ENCODE measurements around the gene HIVEP2.

Gene HIVEP2

DNA sequence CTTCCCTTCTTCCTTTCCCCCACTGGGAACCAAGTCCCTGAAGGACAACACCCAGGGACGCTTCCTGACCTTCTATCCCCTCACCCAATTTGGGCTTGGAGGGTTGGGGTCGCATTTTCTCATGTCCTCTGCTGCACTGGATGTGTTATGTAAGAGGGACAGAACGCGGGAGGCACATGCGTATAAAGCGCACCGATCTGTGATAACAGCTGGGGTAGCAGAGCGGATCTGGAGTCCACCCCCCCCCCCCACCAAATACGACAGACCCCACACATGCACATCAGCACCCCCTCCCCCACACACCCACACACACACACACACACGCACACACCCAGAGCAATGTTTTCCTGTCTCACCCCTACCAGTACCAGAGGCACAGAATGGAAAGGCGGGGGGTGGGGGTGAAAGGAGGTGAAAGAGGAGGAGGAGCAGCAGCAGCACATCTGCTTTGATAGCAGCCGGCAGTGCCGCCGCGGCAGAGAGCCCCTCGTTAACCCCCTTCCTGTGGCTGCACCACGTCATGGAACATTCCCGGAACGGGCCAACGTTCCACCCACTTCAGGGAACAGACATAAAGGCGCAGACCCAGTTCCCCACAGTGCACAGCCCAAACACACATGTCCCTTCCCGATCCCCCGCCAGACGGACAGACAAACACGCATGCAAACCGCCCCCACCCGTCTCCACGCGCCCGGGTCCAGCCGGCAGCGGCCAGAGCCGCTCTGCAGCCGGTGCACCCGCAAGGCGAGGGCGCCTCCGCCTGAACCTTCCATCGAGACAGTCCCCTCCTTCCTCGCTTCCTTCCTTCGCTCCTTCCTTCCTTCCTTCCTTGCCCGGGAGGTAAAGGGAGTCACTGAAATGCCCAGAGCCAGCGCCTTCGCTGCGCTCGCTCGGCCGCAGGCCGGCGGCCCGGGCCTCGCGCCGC lies 590 bp downstream of the HIVEP2 start:
- Histone ChIP-seq H3K4me1 (ENCODE audit: insufficient read depth, low read length) (peaks cover 18% of the 10 kb centered on the region), H3K27me3 (ENCODE audit: control insufficient read depth in 1 of 2, insufficient read depth in 2 of 2, low read length in 2 of 2) (no peaks in the 10 kb centered on the region), H3K27ac (ENCODE audit: low read depth, low read length) (peak overlapping the region; percentile 100), H3K4me3 (ENCODE audit: low read depth in 1 of 2, low read length in 2 of 2) (peak overlapping the region; percentile 77 to 95), H3K36me3 (ENCODE audit: insufficient read depth, low read length) (no peaks in the 10 kb centered on the region), H3K9ac (ENCODE audit: low read length) (peak overlapping the region; percentile 51), H3K9me3 (ENCODE audit: low read length) (no peaks in the 10 kb centered on the region)

DNA sequence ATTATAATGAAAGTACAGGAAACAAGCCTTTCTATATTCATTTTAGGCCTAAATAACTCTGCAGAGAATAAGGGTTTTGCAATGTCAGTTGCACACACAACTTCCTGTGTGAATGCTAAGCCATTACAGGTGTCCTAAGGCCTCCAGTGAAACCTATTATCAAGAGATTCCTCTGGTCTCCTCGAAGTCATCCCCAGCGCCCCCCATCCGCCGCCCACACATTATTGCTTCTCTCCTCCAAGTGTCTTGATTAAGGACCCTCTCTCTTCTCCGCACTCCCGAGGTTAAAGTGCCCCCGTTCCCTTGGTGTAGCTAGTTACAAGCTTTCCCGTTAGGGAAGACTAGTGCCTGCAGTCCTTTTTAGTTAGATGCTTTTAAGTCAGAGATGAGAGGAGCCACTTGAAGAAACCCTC lies 1.3 kb downstream of the HIVEP2 start:
- H3K4me3 ChIP-seq (ENCODE audit: low read depth in 1 of 2, low read length in 2 of 2) = peak overlapping the region; percentile 77 to 95
- no peaks in the 10 kb centered on the region for H3K9me3 ChIP-seq (ENCODE audit: low read length)
- peaks cover 18% of the 10 kb centered on the region for H3K4me1 ChIP-seq (ENCODE audit: insufficient read depth, low read length)
- peak overlapping the region; percentile 100 for H3K27ac ChIP-seq (ENCODE audit: low read depth, low read length)
- no peaks in the 10 kb centered on the region for H3K36me3 ChIP-seq (ENCODE audit: insufficient read depth, low read length)
- H3K27me3 ChIP-seq (ENCODE audit: control insufficient read depth in 1 of 2, insufficient read depth in 2 of 2, low read length in 2 of 2) = no peaks in the 10 kb centered on the region
- peak overlapping the region; percentile 51 for H3K9ac ChIP-seq (ENCODE audit: low read length)

DNA sequence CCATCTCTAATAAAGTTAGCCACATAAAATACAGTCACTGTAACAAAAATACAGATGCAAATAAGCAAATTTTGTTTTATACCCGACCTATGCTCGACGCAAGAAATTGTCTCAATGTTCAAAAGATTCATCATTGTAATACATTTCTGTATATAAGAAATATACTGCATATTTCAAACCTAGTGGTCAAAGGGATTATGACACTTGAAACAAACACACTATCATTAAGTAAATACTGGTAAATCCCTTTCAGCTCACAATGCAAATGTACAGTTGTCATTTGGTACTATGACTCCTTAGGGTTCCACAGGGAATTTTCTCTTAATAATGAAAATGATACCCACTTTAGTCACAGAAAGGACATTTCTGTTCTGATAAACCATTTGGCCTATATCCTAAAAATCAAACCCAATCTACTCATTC lies 2.2 kb downstream of the HIVEP2 start:
- H3K4me1 ChIP-seq (ENCODE audit: insufficient read depth, low read length) = peaks cover 18% of the 10 kb centered on the region
- no peaks in the 10 kb centered on the region for H3K36me3 ChIP-seq (ENCODE audit: insufficient read depth, low read length)
- H3K9me3 ChIP-seq (ENCODE audit: low read length) = no peaks in the 10 kb centered on the region
- H3K4me3 ChIP-seq (ENCODE audit: low read depth in 1 of 2, low read length in 2 of 2) = no peak overlapping the region
- H3K27me3 ChIP-seq (ENCODE audit: control insufficient read depth in 1 of 2, insufficient read depth in 2 of 2, low read length in 2 of 2) = no peaks in the 10 kb centered on the region
- no peak overlapping the region for H3K9ac ChIP-seq (ENCODE audit: low read length)
- H3K27ac ChIP-seq (ENCODE audit: low read depth, low read length) = no peak overlapping the region

- no peaks in the 10 kb centered on the region for H3K27me3 ChIP-seq (ENCODE audit: control insufficient read depth in 1 of 2, insufficient read depth in 2 of 2, low read length in 2 of 2)
- H3K4me1 ChIP-seq (ENCODE audit: insufficient read depth, low read length) = peaks cover 18% of the 10 kb centered on the region
- no peak overlapping the region for H3K27ac ChIP-seq (ENCODE audit: low read depth, low read length)
- H3K4me3 ChIP-seq (ENCODE audit: low read depth in 1 of 2, low read length in 2 of 2) = no peak overlapping the region
- H3K9me3 ChIP-seq (ENCODE audit: low read length) = no peaks in the 10 kb centered on the region
- H3K9ac ChIP-seq (ENCODE audit: low read length) = no peak overlapping the region
- no peaks in the 10 kb centered on the region for H3K36me3 ChIP-seq (ENCODE audit: insufficient read depth, low read length)
Measured at GRCh38 chr6:142942238-142942637, 2.7 kb downstream of the HIVEP2 start.

- Histone ChIP-seq H3K9ac (ENCODE audit: low read length) (no peak overlapping the region), H3K9me3 (ENCODE audit: low read length) (no peaks in the 10 kb centered on the region), H3K27me3 (ENCODE audit: control insufficient read depth in 1 of 2, insufficient read depth in 2 of 2, low read length in 2 of 2) (no peaks in the 10 kb centered on the region), H3K27ac (ENCODE audit: low read depth, low read length) (no peak overlapping the region), H3K4me1 (ENCODE audit: insufficient read depth, low read length) (peaks cover 18% of the 10 kb centered on the region), H3K36me3 (ENCODE audit: insufficient read depth, low read length) (no peaks in the 10 kb centered on the region), H3K4me3 (ENCODE audit: low read depth in 1 of 2, low read length in 2 of 2) (no peak overlapping the region)
Measured at GRCh38 chr6:142941018-142941417, 4.0 kb downstream of the HIVEP2 start.

DNA sequence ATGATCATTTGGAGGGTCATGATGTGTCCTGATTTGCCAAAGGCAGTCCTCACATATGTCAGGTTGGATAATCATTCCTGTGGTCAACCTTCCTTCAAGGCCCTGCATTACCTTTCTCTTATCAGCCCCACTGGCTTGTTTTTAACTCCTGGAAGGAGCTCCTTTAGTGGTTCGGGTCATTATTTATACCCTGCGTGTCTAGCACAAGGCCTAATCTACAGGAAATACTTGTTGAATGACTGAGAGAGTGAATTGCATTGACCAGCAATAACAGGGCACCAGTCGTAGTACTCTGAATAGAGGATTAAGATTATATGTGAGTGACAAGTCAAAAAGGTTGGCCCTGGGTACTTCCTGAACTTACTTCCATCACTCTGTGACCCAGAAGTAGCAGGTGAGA lies 4.5 kb downstream of the HIVEP2 start:
- H3K27me3 ChIP-seq (ENCODE audit: control insufficient read depth in 1 of 2, insufficient read depth in 2 of 2, low read length in 2 of 2) = no peaks in the 10 kb centered on the region
- no peaks in the 10 kb centered on the region for H3K9me3 ChIP-seq (ENCODE audit: low read length)
- H3K4me3 ChIP-seq (ENCODE audit: low read depth in 1 of 2, low read length in 2 of 2) = no peak overlapping the region
- no peak overlapping the region for H3K27ac ChIP-seq (ENCODE audit: low read depth, low read length)
- no peak overlapping the region for H3K9ac ChIP-seq (ENCODE audit: low read length)
- no peaks in the 10 kb centered on the region for H3K36me3 ChIP-seq (ENCODE audit: insufficient read depth, low read length)
- peaks cover 18% of the 10 kb centered on the region for H3K4me1 ChIP-seq (ENCODE audit: insufficient read depth, low read length)

DNA sequence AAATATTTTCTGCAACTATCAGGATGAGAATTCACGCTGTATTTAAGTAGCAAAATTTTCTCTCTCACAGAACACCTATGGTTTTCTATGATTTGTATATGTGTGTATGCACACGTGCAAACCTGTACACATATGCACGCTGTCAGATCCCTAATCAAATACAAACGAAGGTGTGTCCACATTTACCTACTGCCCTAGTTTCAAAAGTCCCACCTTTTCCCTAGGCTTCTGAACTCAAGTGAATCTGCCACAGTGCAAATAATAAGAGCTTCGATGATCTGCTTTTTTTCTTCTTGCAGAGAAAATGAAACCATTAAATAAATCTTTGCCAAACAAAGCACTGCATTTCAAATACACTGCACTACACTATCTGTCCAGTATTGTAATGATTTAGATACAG lies 6.5 kb downstream of the HIVEP2 start:
- Histone ChIP-seq H3K36me3 (ENCODE audit: insufficient read depth, low read length) (no peaks in the 10 kb centered on the region), H3K4me3 (ENCODE audit: low read depth in 1 of 2, low read length in 2 of 2) (no peak overlapping the region), H3K27me3 (ENCODE audit: control insufficient read depth in 1 of 2, insufficient read depth in 2 of 2, low read length in 2 of 2) (no peaks in the 10 kb centered on the region), H3K9ac (ENCODE audit: low read length) (no peak overlapping the region), H3K4me1 (ENCODE audit: insufficient read depth, low read length) (peaks cover 21% of the 10 kb centered on the region), H3K9me3 (ENCODE audit: low read length) (no peaks in the 10 kb centered on the region), H3K27ac (ENCODE audit: low read depth, low read length) (no peak overlapping the region)

GRCh38 chr6:142937986-142938385 lies 7.0 kb downstream of the HIVEP2 start:
- H3K9me3 ChIP-seq (ENCODE audit: low read length) = no peaks in the 10 kb centered on the region
- H3K27ac ChIP-seq (ENCODE audit: low read depth, low read length) = no peak overlapping the region
- H3K36me3 ChIP-seq (ENCODE audit: insufficient read depth, low read length) = no peaks in the 10 kb centered on the region
- no peak overlapping the region for H3K9ac ChIP-seq (ENCODE audit: low read length)
- H3K4me1 ChIP-seq (ENCODE audit: insufficient read depth, low read length) = peaks cover 15% of the 10 kb centered on the region
- no peaks in the 10 kb centered on the region for H3K27me3 ChIP-seq (ENCODE audit: control insufficient read depth in 1 of 2, insufficient read depth in 2 of 2, low read length in 2 of 2)
- no peak overlapping the region for H3K4me3 ChIP-seq (ENCODE audit: low read depth in 1 of 2, low read length in 2 of 2)

- no peak overlapping the region for H3K27ac ChIP-seq (ENCODE audit: low read depth, low read length)
- H3K4me1 ChIP-seq (ENCODE audit: insufficient read depth, low read length) = peaks cover 11% of the 10 kb centered on the region
- H3K9ac ChIP-seq (ENCODE audit: low read length) = no peak overlapping the region
- no peak overlapping the region for H3K4me3 ChIP-seq (ENCODE audit: low read depth in 1 of 2, low read length in 2 of 2)
- no peaks in the 10 kb centered on the region for H3K27me3 ChIP-seq (ENCODE audit: control insufficient read depth in 1 of 2, insufficient read depth in 2 of 2, low read length in 2 of 2)
- H3K36me3 ChIP-seq (ENCODE audit: insufficient read depth, low read length) = no peaks in the 10 kb centered on the region
- no peaks in the 10 kb centered on the region for H3K9me3 ChIP-seq (ENCODE audit: low read length)
Measured at GRCh38 chr6:142935553-142936517, 9.1 kb downstream of the HIVEP2 start.

DNA sequence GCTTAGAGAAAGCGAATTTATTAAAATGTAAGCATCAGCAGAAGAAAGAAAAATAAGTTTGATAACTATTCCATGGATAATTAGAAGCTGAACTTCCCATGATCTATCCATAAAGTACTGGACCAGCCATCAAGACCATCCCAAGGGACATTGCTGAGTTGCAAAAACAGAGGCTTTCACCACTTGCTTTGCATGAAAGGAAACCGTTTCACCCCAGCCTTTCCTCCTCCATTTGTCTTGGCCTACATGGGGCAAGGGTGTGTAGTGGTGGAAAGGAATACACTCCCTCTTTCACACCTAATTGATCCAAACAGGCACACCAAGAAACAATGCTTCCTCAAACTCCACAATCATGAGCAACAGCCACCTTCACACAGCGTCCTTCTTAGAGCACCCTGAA lies 10.4 kb downstream of the HIVEP2 start:
- H3K4me3 ChIP-seq (ENCODE audit: low read depth in 1 of 2, low read length in 2 of 2) = no peak overlapping the region
- H3K9ac ChIP-seq (ENCODE audit: low read length) = no peak overlapping the region
- no peaks in the 10 kb centered on the region for H3K36me3 ChIP-seq (ENCODE audit: insufficient read depth, low read length)
- H3K4me1 ChIP-seq (ENCODE audit: insufficient read depth, low read length) = peaks cover 11% of the 10 kb centered on the region
- H3K27me3 ChIP-seq (ENCODE audit: control insufficient read depth in 1 of 2, insufficient read depth in 2 of 2, low read length in 2 of 2) = no peaks in the 10 kb centered on the region
- H3K9me3 ChIP-seq (ENCODE audit: low read length) = no peaks in the 10 kb centered on the region
- no peak overlapping the region for H3K27ac ChIP-seq (ENCODE audit: low read depth, low read length)

DNA sequence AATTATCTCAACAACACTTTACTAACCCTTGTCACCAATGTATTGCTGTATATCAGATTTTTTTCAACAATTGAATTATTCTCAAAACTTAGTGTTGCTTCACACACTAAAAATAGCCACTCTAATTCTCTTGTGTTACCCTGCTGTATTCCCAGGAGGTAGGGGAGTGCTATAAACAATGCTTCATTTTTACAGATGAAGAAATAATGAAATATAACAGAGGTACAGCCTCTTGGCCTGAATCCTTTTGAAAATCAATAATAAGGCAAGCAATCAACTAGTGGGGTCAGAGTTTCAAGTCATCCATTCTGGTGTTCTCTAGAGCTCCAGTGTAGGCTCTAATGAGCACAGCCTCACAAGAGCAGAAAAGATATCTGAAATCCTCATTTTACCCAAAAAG lies 10.9 kb downstream of the HIVEP2 start:
- no peaks in the 10 kb centered on the region for H3K36me3 ChIP-seq (ENCODE audit: insufficient read depth, low read length)
- peaks cover 11% of the 10 kb centered on the region for H3K4me1 ChIP-seq (ENCODE audit: insufficient read depth, low read length)
- H3K27me3 ChIP-seq (ENCODE audit: control insufficient read depth in 1 of 2, insufficient read depth in 2 of 2, low read length in 2 of 2) = no peaks in the 10 kb centered on the region
- no peak overlapping the region for H3K9ac ChIP-seq (ENCODE audit: low read length)
- no peaks in the 10 kb centered on the region for H3K9me3 ChIP-seq (ENCODE audit: low read length)
- H3K27ac ChIP-seq (ENCODE audit: low read depth, low read length) = no peak overlapping the region
- no peak overlapping the region for H3K4me3 ChIP-seq (ENCODE audit: low read depth in 1 of 2, low read length in 2 of 2)

All from muscle layer of colon (tissue), 2 donors.